B cell (primary cell): Measurements from ENCODE around the gene CKM. TPM values are rescaled to one million over a fixed set of nuclear protein-coding genes. Genes with fewer than 3 reads are reported as not detected.

Source experiments
- ATAC-seq: fragments of 200-7000 bp; cut with Tn5 transposase; one replicate; pipeline ENCODE4 v1.10.0; 2021; ENCODE audit warnings: low read depth, mild to moderate bottlenecking, moderate number of reproducible peaks, moderate library complexity
- CTCF ChIA-PET: fragments of 350-600 bp; sonication (Branson Sonifier 250); formaldehyde crosslinking; loops from one replicate; lab custom pipeline; 2021; ENCODE audit warnings: antibody characterized with exemption, inconsistent platforms; lab: Charles Lee
- POLR2A ChIA-PET: fragments of 350-600 bp; sonication (Branson Sonifier 250); formaldehyde crosslinking; loops from one replicate; lab custom pipeline; 2021; ENCODE audit warnings: antibody characterized with exemption; lab: Charles Lee
- DNase-seq: peaks from one replicate; pipeline ENCODE4 v3.0.0; 2013
- H2AFZ ChIP-seq: 2 replicates; pipeline ENCODE4 v1.6.1; 2012; ENCODE audit warnings: mild to moderate bottlenecking, low read depth, low read length; ENCODE audit not compliant: insufficient read depth, poor library complexity, severe bottlenecking
- H3K27ac ChIP-seq, 2 donors: 1 replicate in 1 of 2; 2 replicates in 1 of 2; pipeline ENCODE4 v1.5.1; 2012 to 2013; ENCODE audit warnings: low read length in 2 of 2, mild to moderate bottlenecking in 2 of 2, moderate library complexity in 1 of 2
- H3K27me3 ChIP-seq, 4 experiments: fragments of 200-600 bp in 1 of 4; sonication (generic) in 1 of 4; replicated peaks in 1 of 4; 1 replicate in 2 of 4; 2 replicates in 2 of 4; pipeline versions ENCODE4 v1.6.1 to v1.7.0; 2013 to 2016; ENCODE audit warnings: low read length in 3 of 4, mild to moderate bottlenecking in 2 of 4, mixed read lengths in 1 of 4, moderate library complexity in 1 of 4; ENCODE audit not compliant: insufficient read depth in 4 of 4, control insufficient read depth in 3 of 4; ENCODE audit errors: control extremely low read depth in 1 of 4
- H3K36me3 ChIP-seq, 2 experiments: replicated peaks in 1 of 2; 1 replicate in 1 of 2; 2 replicates in 1 of 2; pipeline versions ENCODE4 v1.6.1 to v1.7.1; 2013; ENCODE audit warnings: low read length in 1 of 2; ENCODE audit not compliant: insufficient read depth in 2 of 2, control insufficient read depth in 1 of 2; ENCODE audit errors: control extremely low read depth in 1 of 2, extremely low read depth in 1 of 2
- H3K4me1 ChIP-seq, 2 donors: fragments of 200-600 bp in 1 of 2; sonication (generic) in 1 of 2; 1 replicate in 1 of 2; 2 replicates in 1 of 2; pipeline versions ENCODE4 v1.5.1 to v1.6.1; 2013 to 2017; ENCODE audit warnings: low read length in 2 of 2; ENCODE audit not compliant: control insufficient read depth in 2 of 2, insufficient read depth in 2 of 2
- H3K4me2 ChIP-seq: replicated peaks from 2 replicates; pipeline ENCODE3; 2012; ENCODE audit warnings: mild to moderate bottlenecking, low read depth, low read length; ENCODE audit not compliant: poor library complexity, severe bottlenecking
- H3K4me3 ChIP-seq, 5 experiments: fragments of 200-600 bp in 1 of 5; sonication (generic) in 1 of 5; 1 replicate in 3 of 5; 2 replicates in 2 of 5; pipeline versions ENCODE4 v1.5.1 to v1.7.0; 2011 to 2016; ENCODE audit warnings: low read length in 4 of 5, mild to moderate bottlenecking in 4 of 5, low read depth in 2 of 5, control low read depth in 1 of 5, moderate library complexity in 1 of 5; ENCODE audit not compliant: insufficient read depth in 1 of 5; ENCODE audit errors: control extremely low read depth in 1 of 5, extremely low read depth in 1 of 5
- H3K79me2 ChIP-seq: fragments of 200-600 bp; sonication (generic); one replicate; pipeline ENCODE4 v1.6.0; 2016; ENCODE audit warnings: low read length; ENCODE audit not compliant: control insufficient read depth, insufficient read depth
- H3K9ac ChIP-seq: fragments of 200-600 bp; sonication (generic); 2 replicates; pipeline ENCODE4 v1.6.1; 2017; ENCODE audit warnings: mild to moderate bottlenecking, low read length, moderate library complexity
- H3K9me3 ChIP-seq, 3 donors: one replicate each; pipeline versions ENCODE4 v1.6.1 to v1.7.1; 2013; ENCODE audit warnings: low read length in 2 of 3; ENCODE audit not compliant: control insufficient read depth in 2 of 3, insufficient read depth in 1 of 3; ENCODE audit errors: control extremely low read depth in 1 of 3
- H4K20me1 ChIP-seq: 2 replicates; pipeline ENCODE4 v1.6.0; 2012; ENCODE audit warnings: mild to moderate bottlenecking, low read length; ENCODE audit not compliant: insufficient read depth, control insufficient read depth, poor library complexity, severe bottlenecking
- H3K27ac Mint-ChIP-seq: one replicate; pipeline ENCODE4 v1.8.0; 2021; ENCODE audit warnings: mixed read lengths
- H3K27me3 Mint-ChIP-seq: one replicate; pipeline ENCODE4 v1.8.0; 2021; ENCODE audit warnings: mixed read lengths
- H3K4me1 Mint-ChIP-seq: one replicate; pipeline ENCODE4 v1.8.0; 2021; ENCODE audit warnings: mixed read lengths
- H3K4me3 Mint-ChIP-seq: one replicate; pipeline ENCODE4 v1.8.0; 2021; ENCODE audit warnings: mixed read lengths
- H3K9me3 Mint-ChIP-seq: one replicate; pipeline ENCODE4 v1.8.0; 2022; ENCODE audit warnings: mixed read lengths; ENCODE audit not compliant: insufficient read depth
- CTCF ChIP-seq: fragments of 200-600 bp; IDR thresholded peaks from one replicate; pipeline ENCODE4 v1.8.0; 2022; ENCODE audit warnings: antibody characterized with exemption, mild to moderate bottlenecking
- EZH2 ChIP-seq: IDR thresholded peaks from 2 replicates; pipeline ENCODE4 v1.6.1; 2012; ENCODE audit warnings: borderline replicate concordance, low read depth, mild to moderate bottlenecking, moderate library complexity, low read length; ENCODE audit not compliant: insufficient read depth, poor library complexity, severe bottlenecking
- WGBS: methylation state at CpG from one replicate; pipeline ENCODE4 v1.1.5; 2013; ENCODE audit warnings: missing lambda C conversion rate; ENCODE audit not compliant: insufficient coverage; 5-methylcytosine and 5-hydroxymethylcytosine counted together
- intact Hi-C: fragments of 100-400 bp; cut with micrococcal nuclease; formaldehyde crosslinking; loops from one replicate; pipeline ENCODE4 v1.10.0; 2022
- polyA plus RNA-seq: library from polyadenylated mRNA; depleted of rRNA; stranded (reverse); fragments of >200 nt; gene quantifications from 2 replicates; pipeline ENCODE4 v1.2.3, GENCODE V29; 2012
- total RNA-seq, 2 donors: library from RNA; stranded (reverse); fragments of 120-200 nt in 1 of 2; gene quantifications; 1 replicate in 1 of 2; 2 replicates in 1 of 2; pipeline versions ENCODE4 v1.2.3 to v1.2.4, GENCODE V29; 2013 to 2022

The CKM gene
- total and polyA plus RNA-seq, 2 donors (not counting 1 experiment from before 2014, with no cell fraction given), result not detected

DNA sequence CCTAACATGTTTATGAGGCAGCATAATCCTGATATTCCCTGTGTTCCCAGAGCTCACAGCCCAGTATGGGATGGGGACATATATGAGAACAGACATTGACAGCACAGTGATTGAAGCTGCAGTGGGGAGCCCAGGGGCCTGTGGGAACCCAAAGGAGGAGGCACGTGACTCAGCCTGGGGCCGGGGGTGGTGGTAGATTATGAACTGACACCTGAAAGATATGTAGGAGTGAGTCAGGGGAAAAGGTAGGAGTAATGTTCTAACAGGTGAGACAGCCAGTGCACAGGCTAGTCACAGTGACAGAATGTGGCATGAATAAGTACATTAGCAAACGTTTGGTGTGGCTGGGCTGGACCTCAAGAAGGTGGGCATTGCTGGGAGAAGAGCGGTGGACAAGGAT is 29.0 kb downstream of the CKM start:
- Histone ChIP-seq H4K20me1 (no peaks in the 10 kb centered on the region), H3K9me3 (peaks cover 0 to 25% (median 0%) of the 10 kb centered on the region in 3 donors), H2AFZ (no peak overlapping the region), H3K4me1 (no peaks in the 10 kb centered on the region), H3K27ac (no peak overlapping the region), H3K79me2 (no peaks in the 10 kb centered on the region), H3K27me3 (no peaks in the 10 kb centered on the region), H3K4me3 (no peak overlapping the region), H3K36me3 (peaks cover 0 to 25% of the 10 kb centered on the region in 2 experiments), H3K9ac (no peak overlapping the region), H3K4me2 (no peak overlapping the region)
- ChIA-PET POLR2A (no interaction called here), CTCF (no interaction called here)
- H3K4me1 Mint-ChIP-seq, result no peaks in the 10 kb centered on the region
- no peaks in the 10 kb centered on the region for H3K27me3 Mint-ChIP-seq
- intact Hi-C loops, result no loop called here
- ATAC-seq, result no peak
- no peak for TF ChIP-seq CTCF
- no peak for TF ChIP-seq EZH2
- DNase-seq, result no peak
- no peaks in the 10 kb centered on the region for H3K9me3 Mint-ChIP-seq
- no peak overlapping the region for H3K4me3 Mint-ChIP-seq
- WGBS, result 89% methylated on average over 2 of the region's 4 CpGs
- no peak overlapping the region for H3K27ac Mint-ChIP-seq

GRCh38 chr19:45291834-45292233 is 30.8 kb downstream of the CKM start:
- H3K36me3 ChIP-seq, result peaks cover 0 to 25% of the 10 kb centered on the region in 2 experiments
- Mint-ChIP-seq H3K9me3 (no peaks in the 10 kb centered on the region), H3K27ac (no peak overlapping the region), H3K4me1 (no peaks in the 10 kb centered on the region), H3K4me3 (no peak overlapping the region), H3K27me3 (no peaks in the 10 kb centered on the region)
- 86% methylated on average over 1 of the region's 1 CpG for WGBS
- ChIA-PET POLR2A (no interaction called here), CTCF (no interaction called here)
- no peaks in the 10 kb centered on the region for H3K4me1 ChIP-seq
- no peak overlapping the region for H3K4me3 ChIP-seq
- H3K27me3 ChIP-seq, result no peaks in the 10 kb centered on the region
- no peak overlapping the region for H2AFZ ChIP-seq
- TF ChIP-seq CTCF, result no peak
- no peaks in the 10 kb centered on the region for H4K20me1 ChIP-seq
- ATAC-seq (no peak), DNase-seq (no peak)
- no peaks in the 10 kb centered on the region for H3K79me2 ChIP-seq
- H3K9me3 ChIP-seq, result peaks cover 0 to 25% (median 0%) of the 10 kb centered on the region in 3 donors
- no peak overlapping the region for H3K27ac ChIP-seq
- no peak overlapping the region for H3K4me2 ChIP-seq
- H3K9ac ChIP-seq, result no peak overlapping the region
- intact Hi-C loops, result no loop called here
